GM18498 (cell line): Measurements from ENCODE around the gene MRPS10.
"Not testable (repeated sequence)": the region's sequence is repeated elsewhere in the genome, so short reads cannot be mapped to it uniquely, and the experiment has no call there.

Experiments
- ATAC-seq: cut with Tn5 transposase; IDR thresholded peaks from one replicate; pipeline ENCODE4 v1.9.1; 2021; ENCODE audit warnings: mild to moderate bottlenecking, moderate library complexity; ENCODE audit not compliant: unreplicated experiment

MRPS10 gene

DNA sequence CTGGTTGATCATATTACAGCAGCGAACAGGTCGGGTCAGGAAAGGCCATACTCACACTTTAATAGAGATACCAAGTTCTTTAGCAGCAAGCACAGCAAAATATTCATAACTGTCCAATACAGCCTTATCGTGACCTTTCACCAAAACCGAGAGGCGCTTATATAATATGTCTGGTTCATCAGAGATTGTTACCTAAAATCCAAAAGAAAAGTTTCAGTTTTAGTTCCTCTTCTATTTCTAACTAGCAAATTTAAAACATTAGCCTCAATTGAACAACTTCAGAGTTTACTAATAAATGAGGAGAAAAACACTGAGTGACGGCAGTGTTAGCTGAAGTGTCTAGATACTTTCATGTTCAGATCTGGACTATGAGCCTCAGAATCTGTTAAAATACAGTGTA lies 5.9 kb downstream of the MRPS10 start:
- no peak for ATAC-seq

DNA sequence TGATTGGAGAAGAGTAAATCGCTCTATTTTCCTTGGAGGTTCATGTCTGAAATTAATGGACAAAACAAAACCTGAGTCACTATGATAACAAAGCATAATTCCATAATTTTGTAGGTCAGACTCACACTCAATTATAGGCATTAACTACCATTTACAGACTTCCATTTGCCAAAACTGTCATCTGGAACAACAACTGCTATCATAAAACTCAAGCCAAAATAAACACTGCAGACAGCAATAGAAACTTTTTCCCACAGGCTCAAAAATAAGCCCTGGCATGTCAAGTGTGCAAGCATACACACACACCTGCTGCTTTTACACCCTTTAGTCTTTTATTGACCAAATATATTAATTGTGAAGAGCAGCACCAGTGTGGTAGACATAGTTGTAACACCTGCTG lies 7.1 kb downstream of the MRPS10 start:
- ATAC-seq = no peak

DNA sequence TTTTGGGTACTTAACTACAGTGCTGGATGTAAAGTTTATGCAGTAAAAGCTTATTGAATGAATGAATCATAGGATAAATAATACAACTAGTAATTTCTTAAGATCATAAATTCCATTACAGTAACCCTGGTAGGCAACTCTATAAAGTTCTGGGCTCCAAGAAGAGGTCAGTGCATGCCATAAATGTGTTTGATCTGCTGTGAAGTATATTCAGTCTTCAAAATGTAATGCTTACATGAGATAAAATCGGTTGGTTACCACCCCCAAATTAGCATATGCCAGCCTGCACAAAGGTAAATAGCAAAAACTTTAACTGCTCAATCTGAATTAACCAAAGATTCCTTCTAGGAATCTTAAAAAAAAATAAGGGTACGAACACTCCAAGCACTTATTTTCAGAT lies 10.1 kb downstream of the MRPS10 start:
- ATAC-seq = not testable (repeated sequence)

DNA sequence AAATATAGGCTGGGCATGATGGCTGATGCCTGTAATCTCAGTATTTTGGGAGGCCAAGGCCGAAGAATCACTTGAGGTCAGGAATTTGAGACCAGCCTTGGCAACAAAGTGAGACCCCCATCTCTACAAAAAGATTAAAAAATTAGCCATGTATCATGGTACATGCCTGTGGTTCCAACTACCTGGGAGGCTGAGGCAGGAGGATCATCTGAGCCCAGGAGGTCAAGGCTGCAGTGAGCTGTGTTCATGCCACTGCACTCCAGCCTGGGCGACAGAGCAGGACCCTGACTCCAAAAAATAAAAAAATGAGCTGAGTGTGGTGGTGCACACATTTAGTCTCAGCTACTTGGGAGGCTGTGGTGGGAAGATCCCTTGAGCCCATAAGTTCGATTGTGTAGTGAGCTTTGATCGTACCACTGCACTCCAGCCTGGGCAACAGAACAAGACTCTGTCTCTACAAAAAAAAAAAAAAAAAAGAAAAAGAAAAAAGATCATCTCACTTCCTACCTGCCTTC lies 12.8 kb downstream of the MRPS10 start:
- ATAC-seq = no peak

DNA sequence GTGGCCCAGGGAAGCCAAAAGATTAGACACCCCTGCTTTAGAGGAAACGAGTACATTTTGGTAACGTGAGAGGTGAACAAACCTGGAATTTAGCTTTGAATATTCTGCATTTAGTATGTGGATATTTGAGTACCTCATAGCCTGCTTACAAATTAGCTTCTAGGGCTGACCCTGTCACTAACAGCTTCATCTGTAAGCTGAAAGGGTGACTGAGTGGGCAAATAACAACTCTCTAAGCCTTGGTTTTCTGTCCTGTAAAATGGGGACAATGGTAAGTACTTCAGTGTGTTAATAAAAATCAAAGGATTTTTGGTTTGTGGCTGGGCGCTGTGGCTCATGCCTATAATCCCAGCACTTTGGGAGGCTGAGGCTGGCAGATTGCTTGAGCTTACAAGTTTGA lies 14.5 kb downstream of the MRPS10 start:
- no peak for ATAC-seq

DNA sequence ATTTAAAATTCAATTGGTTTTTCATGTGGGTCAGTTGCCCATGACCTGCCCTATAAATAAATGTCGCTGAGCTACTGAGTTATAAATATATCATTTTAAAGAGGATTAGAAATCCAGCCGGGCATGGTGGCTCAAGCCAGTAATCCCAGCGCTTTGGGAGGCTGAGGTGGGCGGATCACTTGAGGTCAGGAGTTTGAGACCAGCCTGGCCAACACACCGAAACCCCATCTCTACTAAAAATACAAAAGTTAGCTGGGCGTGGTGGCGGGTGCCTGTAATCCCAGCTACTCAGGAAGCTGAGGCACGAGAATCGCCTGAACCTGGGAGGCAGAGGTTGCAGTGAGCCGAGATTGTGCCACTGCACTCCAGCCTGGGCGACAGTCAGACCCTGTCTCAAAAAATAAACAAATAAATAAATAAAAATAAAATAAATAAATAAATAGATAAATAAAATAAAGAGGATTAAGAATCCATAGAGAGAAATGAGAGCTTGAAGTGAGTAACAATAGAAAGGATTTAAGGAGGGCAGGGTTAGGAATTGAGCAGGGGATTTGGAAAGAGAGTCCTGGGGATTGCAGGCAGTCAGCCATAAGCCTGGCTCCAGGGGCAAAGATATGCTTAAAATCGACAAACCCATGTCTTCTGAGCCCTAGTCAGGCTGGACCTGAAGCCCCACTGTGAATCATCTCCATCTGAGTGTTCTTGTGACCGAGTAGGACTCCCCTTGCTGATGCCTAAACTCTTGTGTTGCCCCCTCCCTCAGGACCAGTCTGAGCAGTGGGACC lies 15.3 kb downstream of the MRPS10 start:
- ATAC-seq = not testable (repeated sequence)

DNA sequence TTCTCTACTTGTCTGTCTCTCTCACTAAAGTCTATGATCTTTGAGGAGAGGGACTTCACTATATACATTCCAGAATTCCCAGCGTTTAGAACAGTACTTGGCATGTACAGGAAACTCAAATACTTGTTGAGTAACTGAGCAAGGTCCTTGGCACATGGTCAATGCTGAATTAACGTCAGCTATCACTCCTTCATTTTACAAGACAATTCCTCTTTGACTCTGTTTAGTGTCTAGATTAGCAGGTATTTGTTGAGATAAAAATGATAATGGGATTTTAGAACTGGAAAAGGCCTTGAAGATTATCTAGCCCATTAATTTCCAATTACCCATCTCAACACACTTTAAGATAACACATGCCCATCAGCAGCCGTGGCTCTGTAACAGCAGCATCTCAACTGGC lies 16.3 kb downstream of the MRPS10 start:
- no peak for ATAC-seq

DNA sequence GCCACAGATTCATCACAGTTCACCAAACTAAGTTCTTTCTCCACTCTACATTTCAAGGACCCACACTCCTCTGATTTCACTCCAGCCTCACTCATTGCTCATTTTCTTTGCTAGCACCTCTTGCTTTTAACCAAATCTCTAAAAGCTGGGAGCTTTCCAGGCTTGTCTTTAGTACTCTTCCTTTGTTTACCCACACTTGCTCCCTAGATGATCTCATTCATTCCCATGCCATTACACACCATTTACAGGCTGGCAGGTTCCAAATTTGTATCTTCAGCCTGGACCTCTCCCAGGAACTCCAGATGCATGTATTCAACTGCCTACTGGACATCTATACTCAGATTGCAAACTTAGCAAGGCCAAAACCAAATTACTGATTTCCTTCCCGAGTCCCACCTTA lies 17.6 kb downstream of the MRPS10 start:
- no peak for ATAC-seq

DNA sequence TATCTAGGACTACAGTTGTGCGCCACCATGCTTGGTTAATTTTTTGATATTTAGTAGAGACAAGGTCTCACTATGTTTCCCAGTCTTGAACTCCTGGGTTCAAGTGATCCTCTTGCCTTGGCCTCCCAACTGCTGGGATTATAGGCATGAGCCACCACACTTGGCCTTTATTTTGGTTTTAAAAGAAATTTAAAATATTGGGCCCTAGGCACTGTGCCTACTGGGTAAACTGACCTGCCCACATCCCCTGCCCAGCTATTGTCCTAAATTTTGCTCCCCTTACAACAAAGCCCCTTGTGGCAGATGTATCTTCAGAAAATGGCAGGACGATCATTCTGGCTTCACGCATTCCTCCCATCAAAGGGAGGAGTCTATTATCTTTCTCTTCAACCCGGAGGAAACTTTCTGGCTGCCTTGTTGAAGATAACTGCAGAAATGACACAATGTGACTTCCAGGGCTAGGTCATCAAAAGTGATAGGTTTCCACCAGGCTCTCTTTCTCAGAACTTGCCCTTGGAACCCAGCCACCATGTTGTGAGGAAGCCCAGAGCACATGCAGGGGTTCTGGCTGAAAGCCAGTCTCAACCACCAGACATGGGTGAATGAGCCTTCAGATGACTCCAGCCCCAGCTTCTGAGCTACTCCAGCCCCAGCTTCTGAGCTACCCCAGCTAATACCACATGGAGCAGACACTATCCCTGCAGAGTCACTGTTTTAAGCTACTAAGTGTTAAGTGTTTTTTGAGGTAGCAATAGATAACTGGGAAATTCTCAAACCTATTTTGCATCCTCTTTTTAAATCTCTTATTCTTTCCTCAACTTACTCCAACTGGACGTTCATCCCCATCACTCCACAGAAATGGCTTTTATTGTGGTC lies 18.3 kb downstream of the MRPS10 start:
- ATAC-seq = no peak

DNA sequence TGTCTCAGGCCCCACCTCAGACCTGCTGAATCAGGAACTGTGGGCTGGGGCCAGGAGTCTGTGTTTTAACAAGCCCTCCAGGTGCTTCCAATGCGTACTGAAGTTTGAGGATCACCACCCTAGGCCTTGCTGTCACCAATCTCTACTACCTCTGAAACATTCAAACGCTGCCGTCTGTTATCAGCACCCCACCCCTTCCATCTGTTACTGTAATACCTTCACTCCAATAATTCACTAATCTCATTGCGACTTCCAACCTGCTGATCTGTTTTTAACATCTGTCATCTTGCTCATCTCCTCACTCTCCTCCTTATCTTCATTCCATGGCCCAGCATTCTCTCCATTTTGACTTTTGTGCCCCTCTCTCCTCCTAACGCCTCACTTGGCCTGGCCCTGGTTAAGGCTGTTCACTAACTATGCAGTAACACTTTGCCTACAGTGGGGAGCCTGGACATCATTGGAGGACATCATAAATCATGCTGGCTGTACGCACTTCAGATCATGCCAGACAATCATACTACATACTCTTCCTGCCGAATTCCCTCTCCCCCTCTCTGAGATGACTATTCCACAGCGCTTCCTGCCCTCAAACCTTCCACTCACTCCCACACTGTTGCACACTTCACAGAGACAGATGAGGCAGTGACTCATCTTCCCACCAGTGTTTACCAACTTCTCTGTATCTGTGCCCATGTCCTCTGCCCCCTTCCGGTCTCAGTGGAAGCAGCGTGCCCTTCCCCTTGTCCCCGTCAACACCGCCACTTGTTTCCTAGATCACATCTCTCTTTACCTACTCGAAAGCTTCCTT lies 19.9 kb downstream of the MRPS10 start:
- ATAC-seq = no peak

DNA sequence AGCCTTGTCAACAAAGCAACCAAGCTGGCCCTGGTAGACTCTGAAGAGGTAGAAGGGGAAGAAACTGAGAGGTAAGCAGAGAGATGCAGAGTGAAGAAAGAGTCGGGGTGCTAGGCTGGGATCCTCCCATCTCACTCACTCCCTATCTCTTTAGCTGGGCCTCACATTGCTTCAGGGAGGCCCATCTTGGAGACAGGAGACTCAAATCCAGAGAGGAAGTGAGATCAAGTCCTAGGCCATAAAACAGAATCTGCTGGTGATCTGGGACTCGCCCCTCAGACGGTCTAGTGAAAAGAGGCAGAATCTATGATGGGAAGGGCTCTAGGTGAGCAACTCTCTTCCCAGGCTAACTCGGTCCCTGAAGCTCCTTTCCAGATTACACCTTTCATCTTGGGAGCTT lies 22.2 kb downstream of the MRPS10 start:
- no peak for ATAC-seq

DNA sequence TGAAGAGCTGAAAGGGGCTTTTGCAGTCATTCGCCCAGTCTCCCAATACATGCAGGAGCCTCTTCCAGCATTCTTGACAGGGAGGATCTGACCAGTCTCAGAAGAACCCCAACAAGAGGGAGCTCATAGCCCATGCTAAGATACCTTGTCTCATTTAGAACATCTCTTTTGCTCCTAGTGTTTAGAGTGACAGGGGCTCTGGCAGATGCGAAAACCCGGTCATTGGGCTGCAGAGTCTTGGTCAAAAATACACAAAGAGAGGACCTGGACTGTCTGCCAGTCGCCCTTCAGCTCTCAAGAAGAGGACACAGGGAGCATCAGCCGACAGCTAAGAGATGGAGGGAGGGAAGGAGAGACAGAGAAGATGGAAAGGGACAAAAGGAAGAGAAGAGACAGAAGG lies 23.6 kb downstream of the MRPS10 start:
- no peak for ATAC-seq

DNA sequence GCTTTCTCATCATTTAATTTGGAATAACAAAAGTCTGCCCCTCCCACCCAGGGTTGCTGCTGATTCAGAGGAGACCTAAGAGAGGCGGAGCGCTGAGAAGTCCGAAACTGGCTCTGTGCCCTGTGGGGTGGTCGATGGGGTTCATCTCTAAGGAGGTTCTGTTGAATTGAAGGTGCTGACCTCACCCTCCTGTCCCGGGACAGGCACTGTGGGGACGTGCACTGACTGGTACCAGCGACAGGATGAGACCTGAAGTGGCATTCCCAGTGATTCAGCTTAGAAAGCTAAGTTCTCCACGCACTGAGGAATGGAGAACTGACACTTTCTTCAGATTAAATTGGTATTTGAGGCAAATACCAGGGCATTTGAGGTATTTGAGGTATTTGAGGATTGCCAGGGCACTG lies 24.2 kb downstream of the MRPS10 start:
- no peak for ATAC-seq

DNA sequence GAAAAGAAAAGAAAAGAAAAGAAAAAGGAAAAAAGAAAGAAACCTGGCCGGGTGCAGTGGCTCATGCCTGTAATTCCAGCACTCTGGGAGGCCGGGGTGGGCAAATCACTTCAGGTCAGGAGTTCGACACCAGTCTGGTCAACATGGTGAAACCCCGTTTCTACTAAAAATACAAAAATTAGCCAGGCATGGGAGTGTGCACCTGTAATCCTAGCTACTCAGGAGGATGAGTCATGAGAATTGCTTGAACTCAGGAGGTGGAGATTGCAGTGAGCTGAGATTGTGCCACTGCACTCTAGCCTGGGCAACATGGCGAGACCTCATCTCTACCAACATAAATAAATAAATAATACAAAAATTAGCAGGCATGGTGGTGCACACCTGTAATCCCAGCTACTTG lies 25.3 kb downstream of the MRPS10 start:
- ATAC-seq = not testable (repeated sequence)

DNA sequence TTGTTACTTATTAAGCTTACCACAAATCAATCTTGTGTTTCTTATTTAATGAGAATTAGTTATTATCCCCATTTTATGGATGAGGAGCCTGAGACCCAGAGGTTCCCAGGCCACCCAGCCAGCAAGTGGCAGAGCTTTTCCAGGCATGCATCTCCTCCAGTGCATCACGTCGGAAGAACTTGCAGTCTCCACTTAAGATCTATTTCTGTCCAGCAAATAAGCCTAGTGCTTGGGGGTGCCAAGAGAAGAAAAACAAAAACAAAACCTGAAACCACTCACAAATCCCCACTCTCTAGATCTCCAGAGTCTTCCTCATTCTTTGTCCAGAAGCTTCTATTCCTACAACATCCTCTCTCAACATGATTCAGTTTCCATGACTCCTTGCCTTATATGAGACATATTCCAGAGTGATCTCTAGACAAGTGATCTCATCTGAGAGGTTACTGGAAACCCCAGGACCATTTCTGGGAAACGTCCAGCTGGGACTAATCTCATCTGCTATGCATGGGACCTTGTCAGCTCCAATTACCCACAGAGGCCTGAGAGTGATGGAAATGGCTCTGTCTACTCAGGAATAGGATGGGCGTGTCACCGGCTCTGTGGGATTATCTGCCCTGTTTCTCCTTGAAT lies 27.0 kb downstream of the MRPS10 start:
- no peak for ATAC-seq

DNA sequence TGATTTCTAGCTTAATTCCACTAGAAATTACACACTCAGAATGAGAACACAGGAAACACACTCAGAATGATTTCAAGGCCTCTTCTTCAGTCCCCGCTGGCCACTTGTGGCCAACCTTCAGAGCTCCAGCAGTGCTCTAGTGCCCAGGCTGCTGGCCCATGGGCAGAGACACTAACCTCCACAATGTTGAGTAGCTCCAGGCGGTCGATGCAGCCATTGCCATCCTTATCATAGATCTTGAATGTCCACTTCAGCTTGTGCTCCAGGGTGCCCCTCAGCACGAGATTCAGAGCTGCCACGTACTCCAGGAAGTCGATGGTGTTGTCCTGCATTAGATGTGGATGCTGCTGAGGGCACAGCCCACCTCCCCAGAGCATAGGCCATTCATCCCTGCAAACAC lies 29.3 kb downstream of the MRPS10 start:
- ATAC-seq = no peak

DNA sequence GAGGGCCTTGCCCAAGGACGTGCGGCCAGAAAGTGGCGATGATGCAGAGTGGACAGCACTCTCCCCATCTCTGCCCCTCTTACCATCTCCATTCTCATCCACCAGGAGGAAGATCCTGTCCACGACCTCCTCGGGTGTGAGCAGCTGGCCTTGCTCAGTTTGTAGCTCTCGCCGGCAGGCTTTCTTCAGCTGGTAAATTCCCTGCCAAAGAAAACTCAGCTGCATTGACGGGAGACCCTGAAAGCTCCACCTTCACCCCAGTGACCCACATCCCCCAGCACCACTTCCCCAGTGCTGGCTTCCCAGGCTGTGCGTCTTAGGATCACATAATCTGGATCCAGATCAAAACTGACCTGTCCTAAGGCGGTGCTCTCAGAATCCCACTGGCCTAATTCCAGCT lies 32.1 kb downstream of the MRPS10 start:
- no peak for ATAC-seq

DNA sequence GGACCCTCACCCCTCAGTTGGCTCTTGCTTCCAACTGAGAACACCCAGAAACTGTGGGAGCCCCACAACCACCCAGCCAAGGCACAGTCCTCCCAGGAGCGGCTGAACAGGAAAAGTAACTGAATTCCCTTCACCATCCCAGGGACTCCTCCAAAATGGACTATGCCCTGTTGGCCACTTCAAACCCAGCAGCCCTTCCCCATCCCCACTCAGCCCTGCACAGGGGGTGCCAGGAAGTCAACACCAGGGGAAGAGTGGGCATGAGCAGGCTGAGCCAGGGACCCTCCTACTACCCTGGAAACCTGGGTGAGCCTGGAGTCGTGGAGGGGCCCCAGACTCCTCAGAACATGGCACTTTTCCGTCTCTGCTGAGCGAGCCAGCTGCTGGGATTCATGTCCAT lies 33.2 kb downstream of the MRPS10 start:
- no peak for ATAC-seq

DNA sequence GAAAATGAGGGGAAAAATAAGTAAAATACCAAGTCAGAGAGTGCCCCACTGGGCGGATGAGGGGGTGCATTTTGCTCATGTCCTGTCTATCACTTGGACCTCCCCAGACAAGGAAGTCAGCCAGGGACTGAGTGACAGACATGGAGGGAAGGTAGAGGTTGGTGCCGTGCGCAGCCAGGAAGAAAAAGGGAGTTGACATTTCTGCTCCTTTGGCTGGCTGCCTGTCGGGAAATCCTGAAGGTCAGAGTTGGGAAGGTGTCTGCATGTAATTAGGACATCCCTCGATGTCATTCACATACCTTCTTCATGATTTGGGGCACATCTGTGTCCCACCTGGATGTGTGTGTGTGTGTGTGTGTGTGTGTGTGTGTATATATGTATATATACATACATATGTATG lies 35.6 kb downstream of the MRPS10 start:
- ATAC-seq = no peak

DNA sequence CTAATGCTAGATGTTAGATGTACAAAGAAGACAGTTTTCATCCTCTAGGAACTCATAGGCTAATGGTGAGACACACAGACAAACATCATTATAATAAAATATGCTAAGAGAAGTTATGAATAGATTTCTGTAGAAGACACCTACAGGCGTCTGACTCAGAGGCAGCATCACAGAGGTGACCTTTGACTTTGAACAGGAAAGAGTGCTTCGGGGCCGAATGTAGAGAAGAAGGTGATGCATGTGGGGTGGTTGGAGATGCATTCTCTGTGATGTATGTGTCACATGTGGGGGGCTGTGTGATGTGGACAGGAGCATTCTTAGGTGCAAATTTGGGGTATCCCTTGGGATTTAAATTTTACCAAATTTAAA lies 37.7 kb downstream of the MRPS10 start:
- ATAC-seq = no peak
